A549 (cell line): ENCODE results near the gene MPL. TPM values are rescaled to one million over a fixed set of nuclear protein-coding genes. Genes with fewer than 3 reads are reported as not detected.

Source experiments
- ATOH8 ChIP-seq: fragments of 250-450 bp; sonication (Bioruptor Pico); IDR thresholded peaks from 2 replicates; pipeline ENCODE4 v1.5.0; 2020; ENCODE audit warnings: low read depth, mild to moderate bottlenecking, moderate library complexity
- BCL3 ChIP-seq: fragments of >200 bp; sonication (Bioruptor Twin); formaldehyde crosslinking; IDR thresholded peaks from 3 replicates; pipeline ENCODE4 v1.6.1; 2016
- CBX2 ChIP-seq: fragments of 200-600 bp; sonication (generic); IDR thresholded peaks from 2 replicates; pipeline ENCODE4 v1.6.1; 2016; ENCODE audit warnings: low read depth, mild to moderate bottlenecking, borderline replicate concordance
- CBX8 ChIP-seq: fragments of 200-600 bp; sonication (generic); IDR thresholded peaks from 2 replicates; pipeline ENCODE4 v1.6.1; 2016
- CTCF ChIP-seq: fragments of >200 bp; sonication (Bioruptor Twin); formaldehyde crosslinking; IDR thresholded peaks from 3 replicates; pipeline ENCODE4 v1.5.1; 2016
- EHMT2 ChIP-seq: fragments of 200-600 bp; sonication (generic); IDR thresholded peaks from 2 replicates; pipeline ENCODE4 v1.6.1; 2016; ENCODE audit warnings: antibody characterized with exemption, low read depth, mild to moderate bottlenecking, moderate library complexity
- FOSB ChIP-seq: fragments of 250-450 bp; sonication (Bioruptor Pico); IDR thresholded peaks from 2 replicates; pipeline ENCODE4 v1.5.0; 2020; ENCODE audit warnings: mild to moderate bottlenecking, moderate library complexity
- FOSL2 ChIP-seq, 2 experiments: fragments of 450-650 bp in 1 of 2; fragments of >200 bp in 1 of 2; sonication (Bioruptor Twin) in 1 of 2; formaldehyde crosslinking; IDR thresholded peaks; 2 replicates each; pipeline versions ENCODE4 v1.5.0 to v1.6.1; 2016 to 2020; ENCODE audit warnings: mild to moderate bottlenecking in 1 of 2, moderate library complexity in 1 of 2
- FOXS1 ChIP-seq: fragments of 250-450 bp; sonication (Bioruptor Pico); IDR thresholded peaks from 2 replicates; pipeline ENCODE4 v1.5.0; 2020; ENCODE audit warnings: mild to moderate bottlenecking, moderate library complexity
- HDAC2 ChIP-seq: fragments of 200-600 bp; sonication (generic); IDR thresholded peaks from 2 replicates; pipeline ENCODE4 v1.6.1; 2016
- HES2 ChIP-seq: fragments of >200 bp; sonication (Bioruptor Twin); formaldehyde crosslinking; IDR thresholded peaks from 2 replicates; pipeline ENCODE4 v1.6.1; 2016
- HEYL ChIP-seq: fragments of 250-450 bp; sonication (Bioruptor Pico); IDR thresholded peaks from 2 replicates; pipeline ENCODE4 v1.8.0; 2021; ENCODE audit warnings: mild to moderate bottlenecking, moderate library complexity
- HOXB5 ChIP-seq: fragments of 250-450 bp; sonication (Bioruptor Pico); IDR thresholded peaks from 2 replicates; pipeline ENCODE4 v1.5.0; 2020; ENCODE audit warnings: mild to moderate bottlenecking, moderate library complexity
- JUN ChIP-seq, 2 experiments: fragments of >200 bp; sonication (Bioruptor Twin); formaldehyde crosslinking; IDR thresholded peaks; 2 replicates in 1 of 2; 3 replicates in 1 of 2; pipeline ENCODE4 v1.6.1; 2016 to 2017
- MAX ChIP-seq: IDR thresholded peaks from 2 replicates; pipeline ENCODE4 v1.6.1; 2012
- NFE2L2 ChIP-seq: fragments of 150-350 bp; conservative IDR thresholded peaks from 2 replicates; pipeline ENCODE4 v1.6.1; 2014; ENCODE audit warnings: low read length
- NR3C1 ChIP-seq: fragments of >200 bp; sonication (Bioruptor Twin); formaldehyde crosslinking; IDR thresholded peaks from 3 replicates; pipeline ENCODE4 v1.6.1; 2017
- PBX3 ChIP-seq: IDR thresholded peaks from 2 replicates; pipeline ENCODE4 v1.6.1; 2012
- PHF8 ChIP-seq: fragments of 200-600 bp; sonication (generic); IDR thresholded peaks from 2 replicates; pipeline ENCODE4 v1.6.1; 2016; ENCODE audit warnings: low read depth, mild to moderate bottlenecking, antibody characterized with exemption, moderate library complexity, borderline replicate concordance
- POLR2A ChIP-seq: IDR thresholded peaks from 2 replicates; pipeline ENCODE4 v1.6.1; 2012; ENCODE audit warnings: mild to moderate bottlenecking, low read length
- POLR2AphosphoS2 ChIP-seq: conservative IDR thresholded peaks from 2 replicates; pipeline ENCODE4 v1.6.1; 2012; ENCODE audit warnings: low read length, improper control_type of control experiment, inconsistent platforms
- RARB ChIP-seq: fragments of 250-450 bp; sonication (Bioruptor Pico); IDR thresholded peaks from 2 replicates; pipeline ENCODE4 v1.8.0; 2021; ENCODE audit warnings: mild to moderate bottlenecking, moderate library complexity
- RCOR1 ChIP-seq: fragments of 150-350 bp; IDR thresholded peaks from 2 replicates; pipeline ENCODE4 v1.6.1; 2014; ENCODE audit warnings: antibody characterized with exemption, low read length, low read depth
- REST ChIP-seq: fragments of 200-600 bp; sonication (generic); IDR thresholded peaks from 2 replicates; pipeline ENCODE4 v1.6.1; 2016; ENCODE audit warnings: antibody characterized with exemption, mild to moderate bottlenecking, moderate library complexity
- RFX5 ChIP-seq: fragments of 450-650 bp; IDR thresholded peaks from 2 replicates; pipeline ENCODE4 v1.7.1; 2014; ENCODE audit warnings: antibody characterized with exemption, mild to moderate bottlenecking, moderate library complexity
- RNF2 ChIP-seq: fragments of 200-600 bp; sonication (generic); IDR thresholded peaks from 2 replicates; pipeline ENCODE4 v1.6.1; 2016; ENCODE audit warnings: low read depth, mild to moderate bottlenecking, antibody characterized with exemption, moderate library complexity, borderline replicate concordance
- SMC3 ChIP-seq: fragments of >200 bp; sonication (Bioruptor Twin); formaldehyde crosslinking; IDR thresholded peaks from 3 replicates; pipeline ENCODE4 v1.6.1; 2018; ENCODE audit warnings: inconsistent platforms
- SREBF2 ChIP-seq: fragments of 450-650 bp; IDR thresholded peaks from 2 replicates; pipeline ENCODE4 v1.6.1; 2014; ENCODE audit warnings: mild to moderate bottlenecking, moderate library complexity
- USF2 ChIP-seq: fragments of 450-650 bp; IDR thresholded peaks from 2 replicates; pipeline ENCODE4 v1.6.1; 2014; ENCODE audit warnings: antibody characterized with exemption
- ZFP36 ChIP-seq: fragments of 450-650 bp; IDR thresholded peaks from 2 replicates; pipeline ENCODE4 v1.6.1; 2014; ENCODE audit warnings: borderline replicate concordance; ENCODE audit not compliant: partially characterized antibody
- ZNF302 ChIP-seq: fragments of 250-450 bp; sonication (Bioruptor Pico); IDR thresholded peaks from 2 replicates; pipeline ENCODE4 v1.9.0; 2021; ENCODE audit warnings: inconsistent platforms, mild to moderate bottlenecking, moderate library complexity
- polyA plus RNA-seq, 4 experiments: library from polyadenylated mRNA; depleted of rRNA in 3 of 4; stranded (reverse); fragments of >200 nt; fragmentation: RNase III in 1 of 4; extraction: RNeasy Plus Mini Kit Qiagen cat#74134 plus additional on column Dnase treatment in 1 of 4; gene quantifications; 2 replicates in 3 of 4; 3 replicates in 1 of 4; pipeline ENCODE4 v1.2.3, GENCODE V29; 2011 to 2017

Gene MPL
- polyA plus RNA-seq, 2 of the 4 experiments (the other 2 are of a cell fraction) = not detected

- no peak for TF ChIP-seq BCL3
- no peak for TF ChIP-seq HEYL (CRISPR knock-in tag)
- no peak for TF ChIP-seq FOSL2 (IDR thresholded peaks at IDR 0.05)
- TF ChIP-seq FOSL2 (CRISPR knock-in tag; IDR thresholded peaks at IDR 0.05) = no peak
- no peak for TF ChIP-seq PBX3
- TF ChIP-seq JUN (IDR thresholded peaks at IDR 0.05) = peak in 1 of 2 experiments; percentile 69; a peak in 2 of 5 replicates
- no peak for TF ChIP-seq ZNF302 (CRISPR knock-in tag)
- no peak for TF ChIP-seq FOSB (CRISPR knock-in tag)
- no peak for TF ChIP-seq NFE2L2
- no peak for TF ChIP-seq SMC3
- no peak for TF ChIP-seq HDAC2
- no peak for TF ChIP-seq CBX2
- TF ChIP-seq PHF8 = peak; percentile 61
- peak; percentile 77 for TF ChIP-seq POLR2A
- peak; percentile 28; the same call in 1 of the 2 replicates for TF ChIP-seq MAX
- TF ChIP-seq HES2 = no peak
- no peak for TF ChIP-seq RNF2
- TF ChIP-seq SREBF2 = no peak
- TF ChIP-seq CBX8 = no peak
- no peak for TF ChIP-seq REST
- TF ChIP-seq FOXS1 (CRISPR knock-in tag) = no peak
- TF ChIP-seq EHMT2 = no peak
- no peak for TF ChIP-seq NR3C1
- no peak for TF ChIP-seq CTCF
- TF ChIP-seq USF2 = no peak
- no peak for TF ChIP-seq HOXB5 (CRISPR knock-in tag)
- no peak for TF ChIP-seq ATOH8
- TF ChIP-seq RARB = no peak
- no peak for TF ChIP-seq RFX5
- no peak for TF ChIP-seq ZFP36
- no peak for TF ChIP-seq RCOR1
- no peak for TF ChIP-seq POLR2AphosphoS2
These were observed 52.0 kb downstream of the MPL start, which contains the start of the genes MED8 and SZT2 (continued) for GRCh38 chr1:43389326-43390313.
